GM04503 (cell line): ENCODE data around the gene RNF213.
"Not testable (repeated sequence)": the region's sequence is repeated elsewhere in the genome, so short reads cannot be mapped to it uniquely, and the experiment has no call there.

Experiments used
- DNase-seq: peaks from one replicate; pipeline ENCODE4 v3.0.0-alpha.2; 2012; ENCODE audit warnings: low read depth

Gene RNF213

DNA sequence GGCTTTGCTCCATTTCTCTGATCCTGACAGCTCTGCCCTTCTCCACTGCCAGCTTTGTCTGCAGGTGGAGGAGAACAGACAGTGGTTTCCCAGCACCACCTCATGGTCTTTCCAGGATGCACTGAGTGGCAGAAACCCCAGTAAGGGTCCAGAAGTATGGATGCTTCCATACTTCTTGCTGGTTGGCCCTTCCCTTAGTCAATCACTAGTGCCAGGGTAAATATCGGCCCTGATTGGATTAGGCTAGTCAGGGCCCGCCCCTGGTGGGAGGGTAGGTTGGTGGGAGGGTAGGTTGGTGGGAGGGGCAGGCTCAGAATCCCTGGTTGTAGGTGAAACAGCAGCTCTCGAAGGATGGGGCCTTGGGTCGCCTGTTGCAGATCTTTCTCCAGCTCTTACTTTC is 10.2 kb downstream of the RNF213 start:
- no peak for DNase-seq

DNA sequence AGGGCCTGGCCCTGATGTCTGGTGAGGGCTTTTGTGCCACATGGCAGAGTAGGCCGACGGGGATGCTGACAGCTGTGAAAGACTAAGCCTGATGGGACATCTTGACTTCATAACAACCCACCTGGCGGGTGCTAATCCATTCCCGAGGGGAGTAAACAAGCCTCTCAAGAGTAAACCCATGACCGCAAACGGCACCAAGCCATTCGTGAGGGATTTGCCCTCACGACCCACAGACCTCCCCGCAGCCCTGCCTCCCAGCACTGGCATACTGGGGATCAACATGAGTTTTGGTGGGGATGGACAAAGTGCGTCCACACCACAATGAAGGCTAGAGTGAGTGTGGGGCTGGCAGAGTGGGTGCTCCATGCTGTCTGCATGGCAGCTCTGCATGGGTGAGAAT is 11.7 kb downstream of the RNF213 start:
- DNase-seq = no peak

DNA sequence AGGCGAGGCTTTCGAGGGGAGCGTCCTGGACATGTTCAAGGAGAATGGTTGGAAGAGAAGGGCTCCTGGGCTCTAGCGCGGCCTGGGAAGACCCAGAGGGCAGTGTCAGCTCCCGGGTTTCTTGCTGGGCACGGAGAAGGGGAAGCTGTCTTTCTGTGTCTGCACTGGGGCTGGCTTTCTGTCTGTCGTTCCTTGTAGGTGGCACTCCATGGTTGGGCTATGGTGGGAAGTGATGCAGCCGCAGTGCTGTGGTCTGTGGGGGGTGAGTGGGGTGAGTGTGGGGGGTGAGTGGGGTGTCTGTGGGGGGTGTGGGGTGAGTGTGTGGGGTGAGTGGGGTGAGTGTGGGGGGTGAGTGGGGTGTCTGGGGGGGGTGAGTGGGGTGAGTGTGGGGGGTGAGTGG is 13.7 kb downstream of the RNF213 start:
- DNase-seq = no peak

DNA sequence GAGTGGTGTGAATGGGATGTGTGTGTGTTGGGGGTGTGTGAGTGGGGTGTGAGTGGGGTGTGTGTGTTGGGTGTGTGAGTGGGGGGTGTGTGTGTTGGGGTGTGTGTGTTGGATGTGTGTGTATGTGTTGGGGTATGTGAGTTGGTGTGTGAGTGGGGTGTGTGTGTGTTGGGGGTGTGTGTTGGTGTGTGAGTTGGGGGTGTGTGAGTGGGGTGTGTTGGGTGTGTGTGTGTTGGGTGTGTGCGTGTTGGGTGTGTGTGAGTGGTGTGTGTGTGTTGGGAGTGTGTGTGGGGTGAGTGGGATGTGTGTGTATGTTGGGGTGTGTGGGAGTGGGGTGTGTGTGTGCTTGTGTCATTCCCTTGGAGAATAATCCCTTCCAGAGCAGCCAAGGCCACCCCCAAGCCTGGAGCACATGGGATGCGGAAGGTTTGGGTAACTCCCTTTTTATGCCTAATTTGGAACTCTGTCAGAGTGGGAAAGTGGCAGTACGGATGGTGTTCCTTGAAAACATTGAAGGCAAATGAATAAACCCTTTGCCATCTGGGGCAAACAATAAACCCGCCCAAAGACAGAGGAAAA is 14.3 kb downstream of the RNF213 start:
- DNase-seq = no peak

DNA sequence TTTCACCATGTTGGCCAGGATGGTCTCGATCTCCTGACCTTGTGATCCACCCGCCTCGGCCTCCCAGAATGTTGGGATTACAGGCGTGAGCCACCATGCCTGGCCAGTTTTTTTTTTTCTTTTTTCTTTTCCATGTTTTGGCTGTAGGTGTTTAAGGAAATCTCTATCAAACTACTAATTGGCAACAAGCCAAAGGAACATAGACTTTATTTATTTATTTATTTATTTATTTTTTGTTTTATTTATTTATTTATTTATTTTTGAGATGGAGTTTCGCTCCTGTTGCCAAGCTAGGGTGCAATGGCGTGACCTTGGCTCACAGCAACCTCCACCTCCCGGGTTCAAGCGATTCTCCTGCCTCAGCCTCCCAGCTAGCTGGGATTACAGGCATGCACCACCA is 15.2 kb downstream of the RNF213 start:
- not testable (repeated sequence) for DNase-seq

DNA sequence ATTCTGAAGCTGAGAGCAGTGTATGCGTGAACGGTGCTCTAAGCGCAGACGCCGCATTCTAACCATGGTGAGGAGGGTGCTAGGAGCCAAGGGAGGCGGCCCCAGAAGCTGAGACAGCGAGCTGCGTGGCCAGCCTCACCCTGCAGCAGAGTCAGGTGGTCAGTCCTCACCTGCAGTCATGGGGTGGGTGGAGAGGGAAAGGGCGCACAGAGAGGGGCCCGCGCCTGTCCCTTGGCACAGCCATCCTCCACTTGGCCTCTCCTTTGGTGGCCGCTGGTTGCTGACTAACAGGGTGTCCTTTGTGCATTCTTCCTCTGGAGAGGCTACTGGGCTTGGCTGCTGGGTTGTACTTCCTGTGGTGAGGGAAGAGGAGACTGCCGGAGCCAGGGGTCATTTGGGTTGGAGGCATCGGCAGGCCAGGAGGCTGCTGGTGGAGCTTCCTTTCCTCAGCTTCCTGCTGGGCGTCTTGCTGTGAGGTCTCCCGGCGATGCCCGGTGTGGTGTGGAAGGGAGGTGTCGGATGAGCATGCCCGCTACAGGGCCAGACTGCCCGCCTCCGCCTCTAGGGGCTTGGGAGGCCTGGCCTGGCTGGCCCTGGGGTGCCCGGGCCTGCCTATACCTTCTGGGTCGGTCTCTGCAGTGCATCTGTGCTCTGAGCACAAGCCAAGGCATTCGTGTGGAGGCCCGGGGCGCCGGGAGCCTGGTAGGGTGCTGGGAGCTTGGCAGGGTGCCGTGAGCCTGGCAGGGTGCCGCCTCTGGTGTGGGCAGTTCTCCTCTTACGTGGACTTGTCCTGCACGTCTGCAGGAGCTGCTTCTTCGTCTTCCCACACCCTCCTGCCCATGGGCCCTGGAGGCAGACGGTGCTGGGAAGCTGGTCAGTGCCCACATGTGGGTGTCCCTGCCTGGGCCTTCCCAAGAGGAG is 17.4 kb downstream of the RNF213 start:
- DNase-seq = no peak

DNA sequence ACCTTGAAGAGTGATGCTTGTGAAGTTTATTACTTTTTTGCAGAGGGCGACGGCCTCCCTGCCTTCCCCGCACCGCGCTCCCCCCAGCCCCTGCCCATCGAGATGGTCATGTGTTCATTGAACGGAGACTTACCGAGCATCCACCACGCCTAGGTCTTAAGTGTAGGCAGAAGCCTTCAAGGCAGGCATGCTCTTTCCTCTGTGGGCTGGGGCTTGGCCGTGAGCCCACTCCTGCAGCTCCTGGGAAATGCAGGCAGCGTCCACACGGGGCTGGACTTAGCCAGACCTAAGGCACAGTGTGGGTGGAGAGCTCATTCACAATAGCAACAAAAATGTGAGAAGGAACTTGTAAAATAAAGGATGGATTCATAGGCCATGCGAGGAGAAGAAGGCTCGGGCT is 19.2 kb downstream of the RNF213 start:
- no peak for DNase-seq

DNA sequence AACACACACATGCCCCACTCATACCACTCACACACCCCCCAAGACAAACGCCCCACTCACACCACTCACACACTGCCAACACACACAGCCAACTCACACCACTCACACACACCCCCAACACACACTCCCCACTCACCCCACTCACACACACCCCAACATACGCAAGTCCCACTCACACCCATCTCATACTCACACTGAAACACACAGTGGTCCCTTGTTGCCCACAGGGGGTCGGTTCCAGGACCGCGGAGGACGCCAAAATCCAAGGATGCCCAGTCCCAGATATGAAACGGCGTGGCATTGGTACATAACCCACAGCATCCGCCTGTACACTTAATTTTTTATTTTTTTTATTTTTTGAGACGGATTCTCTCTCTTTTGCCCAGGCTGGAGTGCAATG is 20.9 kb downstream of the RNF213 start:
- no peak for DNase-seq

DNA sequence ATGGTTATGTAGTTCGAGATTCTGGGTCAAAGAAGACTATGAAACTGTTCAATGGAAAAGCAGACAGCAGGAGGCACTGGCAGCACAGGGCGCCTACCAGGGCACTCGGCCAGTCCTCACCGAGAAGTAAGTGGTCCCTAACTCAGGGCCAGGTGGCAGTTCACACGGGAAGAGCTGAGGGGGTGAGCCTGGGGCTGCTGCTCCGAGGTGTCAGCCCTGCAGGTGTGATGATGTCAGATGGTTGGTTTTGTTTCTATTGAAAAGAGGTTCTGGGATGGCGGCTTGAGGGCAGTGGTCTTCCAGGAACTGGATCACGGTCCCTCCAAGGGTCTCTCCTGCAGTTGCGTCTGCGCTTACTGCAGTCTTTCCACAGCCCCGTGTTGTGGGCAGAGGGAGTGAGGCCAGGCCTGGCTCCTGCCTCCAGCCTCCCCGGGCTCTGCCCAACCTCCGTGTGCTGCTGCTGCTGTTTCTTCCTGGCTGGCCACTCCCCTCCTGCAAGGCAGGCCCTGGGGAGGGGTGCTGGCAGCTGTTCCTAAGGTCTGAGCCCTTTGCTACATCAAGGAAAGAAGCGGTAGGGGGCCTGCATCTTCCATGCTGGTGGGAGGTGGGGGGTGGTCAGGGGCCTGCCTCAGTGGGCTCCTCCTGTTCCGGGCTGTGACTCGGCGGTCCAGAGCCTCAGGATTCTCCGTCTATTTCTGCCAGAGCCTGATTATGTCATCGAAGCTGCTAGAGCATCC is 22.6 kb downstream of the RNF213 start:
- no peak for DNase-seq

DNA sequence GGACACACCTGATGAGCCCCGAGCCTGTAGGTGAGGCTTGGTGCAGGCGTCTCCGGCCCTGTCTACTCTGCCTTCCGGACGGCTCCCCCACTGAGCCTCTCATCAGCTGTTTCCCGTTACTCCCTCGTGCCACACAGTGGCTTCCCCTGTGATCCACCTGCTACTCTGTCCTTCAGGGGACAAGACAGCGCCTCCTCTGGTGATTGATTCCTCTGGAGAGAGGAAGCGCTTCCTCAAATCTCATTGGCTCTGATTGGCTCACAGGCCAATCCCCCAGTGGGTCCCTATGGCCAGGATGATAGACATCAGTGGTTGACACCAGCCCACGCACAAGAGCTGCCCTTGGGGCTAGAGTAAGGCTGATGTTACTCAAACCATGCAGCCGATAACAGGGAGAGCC is 24.0 kb downstream of the RNF213 start:
- DNase-seq = no peak

DNA sequence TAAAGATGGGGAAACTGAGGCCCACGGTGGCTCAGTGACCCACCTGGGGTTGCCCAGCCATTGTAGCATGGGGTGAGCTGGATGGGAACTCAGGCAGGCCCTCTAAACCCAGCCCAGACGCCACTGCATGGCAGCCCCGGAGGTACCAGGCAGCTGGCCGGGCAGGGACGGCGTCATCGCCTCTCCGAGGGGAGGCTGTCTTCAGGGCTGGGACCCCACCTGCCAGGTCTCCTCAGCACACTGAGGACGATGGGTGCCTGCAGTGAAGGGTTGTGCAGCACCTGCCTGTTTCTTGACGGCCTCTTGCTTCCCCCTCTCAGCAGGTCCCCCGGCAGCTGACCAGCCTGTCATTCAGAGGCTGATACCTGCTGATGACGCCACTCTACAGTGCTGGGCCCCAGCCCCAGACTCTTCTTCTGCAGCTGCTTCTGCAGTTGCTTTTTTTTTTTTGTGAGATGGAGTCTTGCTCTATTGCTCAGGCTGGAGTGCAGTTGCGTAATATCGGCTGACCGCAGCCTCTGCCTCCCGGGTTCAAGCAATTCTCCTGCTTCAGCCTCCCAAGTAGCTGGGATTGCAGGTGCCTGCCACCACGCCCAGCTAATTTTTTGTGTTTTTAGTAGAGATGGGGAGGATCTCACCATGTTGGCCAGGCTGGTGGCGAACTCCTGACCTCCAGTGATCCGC is 24.7 kb downstream of the RNF213 start:
- DNase-seq = no peak

DNA sequence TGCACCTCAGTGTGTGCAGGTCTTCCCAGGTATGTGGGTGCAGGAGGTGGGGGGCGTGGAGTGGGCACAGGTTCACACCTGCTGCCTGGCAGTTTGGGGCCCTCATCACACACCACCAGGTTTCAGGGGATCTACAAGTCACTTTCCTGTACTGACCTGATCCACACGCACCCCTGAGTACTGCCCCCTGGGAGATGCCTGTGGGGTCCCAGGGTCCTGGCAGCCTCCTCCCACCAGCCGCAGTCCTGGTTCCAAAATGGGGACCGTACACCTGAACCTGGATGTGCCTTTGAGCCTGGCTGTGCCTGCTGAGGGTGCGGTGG is 25.9 kb downstream of the RNF213 start:
- no peak for DNase-seq

DNA sequence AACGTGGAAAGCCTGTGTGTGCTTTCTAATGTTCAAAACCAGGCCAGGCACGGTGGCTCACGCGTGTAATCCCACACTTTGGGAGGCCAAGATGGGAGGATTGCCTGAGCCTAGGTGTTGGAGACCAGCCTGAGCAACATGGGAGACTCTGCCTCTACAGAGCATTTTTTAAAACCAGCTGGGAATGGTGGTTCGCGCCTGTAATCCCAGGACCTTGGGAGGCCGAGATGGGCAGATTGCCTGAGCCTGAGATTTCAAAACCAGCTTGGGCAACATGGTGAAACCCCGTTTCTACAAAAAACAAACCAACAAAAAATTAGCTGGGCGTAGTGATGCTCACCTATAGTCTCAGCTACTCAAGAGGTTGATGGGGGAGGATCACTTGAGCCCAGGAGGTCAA is 26.4 kb downstream of the RNF213 start:
- no peak for DNase-seq

DNA sequence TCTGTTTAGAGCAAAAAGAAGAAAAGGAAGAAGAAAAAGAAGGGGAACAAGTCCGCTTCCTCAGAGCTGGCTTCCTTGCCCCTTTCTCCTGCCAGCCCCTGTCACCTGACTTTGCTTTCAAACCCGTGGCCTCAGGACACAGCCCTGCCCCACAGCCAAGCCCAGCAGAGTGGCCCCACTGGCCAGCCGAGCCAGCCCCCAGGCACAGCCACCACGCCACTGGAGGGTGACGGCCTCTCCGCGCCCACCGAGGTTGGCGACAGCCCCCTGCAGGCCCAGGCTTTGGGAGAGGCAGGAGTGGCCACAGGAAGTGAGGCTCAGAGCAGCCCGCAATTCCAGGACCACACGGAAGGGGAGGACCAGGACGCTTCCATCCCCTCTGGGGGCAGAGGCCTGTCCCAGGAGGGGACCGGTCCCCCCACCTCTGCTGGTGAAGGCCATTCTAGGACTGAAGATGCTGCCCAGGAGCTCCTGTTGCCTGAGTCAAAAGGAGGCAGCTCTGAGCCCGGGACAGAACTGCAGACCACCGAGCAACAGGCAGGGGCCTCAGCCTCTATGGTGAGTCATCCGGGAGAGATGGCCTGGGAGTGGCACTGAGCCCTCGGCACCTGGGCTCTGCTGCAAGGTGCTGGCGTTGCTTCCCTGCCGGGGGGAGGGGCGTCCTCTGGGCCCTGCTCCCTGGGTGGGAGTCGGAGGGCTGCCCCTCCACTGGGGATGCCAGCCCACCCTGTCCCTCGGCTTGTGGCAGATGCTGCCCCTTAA is 27.3 kb downstream of the RNF213 start:
- no peak for DNase-seq

DNA sequence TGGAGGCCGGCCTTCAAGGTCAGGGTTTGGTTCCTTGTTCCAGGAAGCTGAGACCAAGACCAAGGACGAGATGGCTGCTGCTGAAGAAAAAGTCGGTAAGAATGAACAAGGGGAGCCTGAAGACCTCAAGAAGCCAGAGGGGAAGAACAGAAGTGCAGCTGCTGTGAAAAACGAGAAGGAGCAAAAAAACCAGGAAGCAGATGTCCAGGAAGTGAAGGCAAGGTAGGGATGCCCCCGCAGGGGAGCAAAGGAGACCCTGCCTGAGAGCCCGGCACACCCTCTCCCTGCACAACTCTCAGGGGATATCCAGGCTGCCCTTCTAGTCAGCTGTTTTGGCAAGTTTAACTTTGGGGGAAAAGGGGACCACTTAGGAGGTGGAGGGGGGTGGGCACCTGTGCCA is 29.0 kb downstream of the RNF213 start:
- DNase-seq = no peak

DNA sequence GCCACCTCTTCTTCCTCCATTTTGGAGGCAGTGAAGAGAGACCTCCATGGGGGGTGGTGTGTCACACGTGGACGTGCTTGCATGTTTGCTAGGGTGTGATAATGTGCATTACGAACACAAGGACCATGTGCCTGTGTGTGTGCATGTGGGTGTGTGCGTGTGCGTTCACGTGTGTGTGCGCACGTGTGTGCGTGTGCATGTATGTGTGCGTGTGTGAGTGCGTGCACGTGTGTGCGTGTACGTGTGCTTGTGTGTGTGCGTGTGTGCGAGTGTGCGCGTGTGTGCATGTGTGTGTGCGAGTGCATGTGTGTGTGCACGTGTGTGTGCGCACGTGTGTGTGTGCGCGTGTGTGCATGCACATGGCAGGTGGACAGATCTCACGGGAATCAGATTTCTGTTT is 29.5 kb downstream of the RNF213 start:
- DNase-seq = no peak

DNA sequence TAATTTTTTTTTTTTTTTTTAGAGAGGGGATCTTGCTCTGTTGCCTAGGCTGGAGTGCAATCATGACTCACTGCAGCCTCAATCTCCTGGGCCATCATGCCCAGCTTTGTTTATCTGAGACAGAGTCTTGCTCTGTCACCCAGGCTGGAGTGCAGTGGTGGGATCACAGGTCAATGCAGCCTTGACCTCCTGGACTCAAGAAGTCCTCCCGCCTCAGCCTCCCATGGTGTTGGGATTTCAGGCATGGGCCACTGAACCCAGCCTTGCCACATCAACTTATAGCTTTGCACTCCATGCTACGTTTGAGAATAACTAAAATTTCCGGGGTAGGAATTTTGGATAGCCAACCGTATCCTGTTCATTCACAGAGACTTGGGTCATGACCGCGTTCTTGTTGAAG is 30.6 kb downstream of the RNF213 start:
- DNase-seq = no peak

DNA sequence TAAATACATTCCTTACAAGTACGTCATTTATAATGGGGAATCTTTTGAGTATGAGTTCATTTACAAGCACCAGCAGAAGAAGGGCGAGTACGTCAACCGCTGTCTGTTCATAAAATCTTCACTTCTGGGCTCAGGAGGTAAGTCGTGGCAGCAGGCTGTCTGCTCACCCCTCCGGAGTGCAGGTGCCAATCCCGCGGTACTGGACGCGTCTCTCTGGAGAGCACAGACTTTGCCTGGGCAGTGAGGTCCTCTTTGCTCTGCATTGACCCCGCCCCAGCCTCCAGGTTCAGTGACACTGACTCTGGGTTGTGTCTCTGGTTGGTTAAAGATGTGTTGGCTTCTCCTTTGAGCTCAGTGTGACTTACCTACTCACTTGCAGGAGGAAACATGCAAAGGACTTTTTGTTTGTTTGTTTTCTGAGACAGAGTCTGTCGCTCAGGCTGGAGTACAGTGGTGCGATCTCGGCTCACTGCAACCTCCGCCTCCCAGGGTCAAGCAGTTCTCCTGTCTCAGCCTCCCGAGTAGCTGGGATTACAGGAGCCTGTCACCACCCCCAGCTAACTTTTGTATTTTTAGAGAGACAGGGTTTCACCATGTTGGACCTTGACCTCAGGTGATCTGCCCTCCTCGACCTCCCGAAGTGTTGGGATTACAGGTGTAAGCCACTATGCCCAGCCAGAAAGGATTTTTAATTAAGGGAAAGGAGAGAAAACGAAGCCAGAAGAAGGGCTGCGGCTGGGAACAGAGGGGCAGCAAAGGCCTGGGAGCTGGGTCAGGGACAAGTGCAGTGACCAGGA is 31.2 kb downstream of the RNF213 start:
- no peak for DNase-seq

DNA sequence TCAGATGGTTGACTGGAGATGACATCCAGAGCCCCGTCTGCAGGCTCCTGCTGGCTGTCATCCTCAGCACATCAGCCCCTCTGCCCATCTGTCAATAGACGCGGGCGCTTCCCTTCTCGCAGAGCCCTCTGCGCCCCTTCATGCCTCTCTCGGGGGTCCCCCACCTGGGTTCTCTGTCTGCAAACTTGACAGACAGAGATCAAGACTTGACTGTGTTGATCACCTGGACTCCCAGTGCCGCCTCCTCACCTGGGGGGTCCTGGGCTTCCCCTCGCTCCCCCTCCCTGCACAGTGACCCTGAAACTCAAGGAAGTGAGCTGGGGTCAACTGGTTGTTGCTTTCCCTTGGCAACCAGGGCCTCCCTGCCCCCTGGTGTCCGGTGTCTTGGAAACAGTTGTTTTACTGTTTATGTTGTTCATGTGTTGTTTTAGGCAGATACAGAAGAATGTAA is 31.9 kb downstream of the RNF213 start:
- no peak for DNase-seq

DNA sequence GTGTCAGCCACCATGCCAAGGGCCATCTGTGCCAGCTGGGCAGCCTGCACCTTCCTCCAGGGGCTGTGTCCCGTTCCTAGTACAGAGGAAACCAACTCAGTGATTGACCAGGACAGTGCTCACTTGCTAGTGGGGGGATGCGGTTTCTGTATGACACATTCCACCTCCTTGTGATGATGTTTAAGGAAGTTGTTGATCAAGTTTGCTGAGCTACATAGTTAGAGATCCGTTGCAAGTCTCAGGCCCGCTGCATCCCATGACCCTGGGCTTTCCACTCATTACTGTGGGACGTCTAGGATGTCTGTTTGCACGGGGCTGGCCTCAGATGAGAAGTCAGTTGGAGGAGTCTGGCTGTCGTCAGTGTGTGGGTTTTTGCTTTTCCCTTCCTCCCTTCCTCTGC is 33.6 kb downstream of the RNF213 start:
- DNase-seq = no peak

DNA sequence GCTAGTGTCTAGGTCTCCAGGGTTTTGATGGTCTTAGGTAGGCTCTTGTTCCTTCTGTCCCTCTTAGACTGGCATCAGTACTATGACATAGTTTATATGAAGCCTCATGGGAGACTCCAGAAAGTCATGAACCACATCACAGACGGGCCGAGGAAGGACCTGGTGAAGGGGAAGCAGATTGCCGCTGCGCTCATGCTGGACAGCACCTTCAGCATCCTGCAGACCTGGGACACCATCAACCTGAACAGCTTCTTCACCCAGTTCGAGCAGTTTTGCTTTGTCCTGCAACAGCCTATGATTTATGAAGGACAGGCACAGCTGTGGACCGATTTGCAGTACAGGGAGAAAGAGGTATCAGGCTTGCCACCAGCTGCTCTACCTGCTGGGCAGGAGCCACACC is 34.0 kb downstream of the RNF213 start:
- no peak for DNase-seq
